HG03095 (cell line): ENCODE measurements around the gene FRMD3.

Source experiments
- ATAC-seq: cut with Tn5 transposase; IDR thresholded peaks from one replicate; pipeline ENCODE4 v1.9.1; 2021; ENCODE audit warnings: moderate library complexity; ENCODE audit not compliant: unreplicated experiment

The FRMD3 gene

GRCh38 chr9:83245979-83246659 lies 292.1 kb downstream of the FRMD3 start:
- ATAC-seq = no peak

DNA sequence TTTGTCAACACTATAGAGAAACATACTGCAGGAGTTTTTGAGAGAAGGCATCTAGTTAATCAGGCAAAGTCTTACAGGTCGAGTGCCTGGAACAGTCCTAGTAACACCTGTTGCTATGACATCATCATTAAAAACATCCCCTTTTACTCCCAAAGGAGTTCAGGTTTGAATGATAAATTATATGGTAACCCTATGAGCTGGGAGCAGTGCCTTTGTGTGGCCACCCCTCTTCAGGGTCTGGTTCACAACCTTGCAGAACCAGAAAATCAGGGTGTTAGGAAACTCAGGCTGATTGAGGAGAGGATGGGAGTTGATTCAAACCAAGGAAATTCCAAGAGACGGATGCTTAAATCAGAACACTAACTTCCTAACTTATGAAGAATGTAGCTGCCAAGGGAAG lies 296.1 kb downstream of the FRMD3 start:
- ATAC-seq = no peak

DNA sequence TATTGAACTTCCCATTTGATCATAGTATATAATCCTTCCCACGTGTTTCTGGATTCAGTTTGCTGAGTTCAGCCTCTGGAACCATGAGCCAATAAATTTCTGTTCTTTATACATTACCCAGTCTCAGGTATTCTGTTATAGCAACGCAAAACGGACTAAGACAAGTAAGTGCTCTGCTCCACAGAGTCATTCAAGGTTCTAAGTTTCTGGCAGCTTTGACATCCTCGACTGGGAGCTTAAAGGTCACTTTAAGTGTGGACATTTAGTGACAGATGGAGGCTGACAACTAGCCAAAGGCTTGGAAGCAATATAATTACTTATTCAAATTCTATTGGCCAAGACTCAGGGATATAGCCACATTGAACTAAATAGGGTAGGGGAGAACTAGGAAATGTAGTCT lies 297.5 kb downstream of the FRMD3 start:
- no peak for ATAC-seq

GRCh38 chr9:83239747-83240146 lies 298.5 kb downstream of the FRMD3 start:
- no peak for ATAC-seq

GRCh38 chr9:83238871-83239640 lies 299.1 kb downstream of the FRMD3 start:
- ATAC-seq = no peak

- ATAC-seq = no peak
These were observed 302.0 kb downstream of the FRMD3 start for GRCh38 chr9:83236029-83236696.

DNA sequence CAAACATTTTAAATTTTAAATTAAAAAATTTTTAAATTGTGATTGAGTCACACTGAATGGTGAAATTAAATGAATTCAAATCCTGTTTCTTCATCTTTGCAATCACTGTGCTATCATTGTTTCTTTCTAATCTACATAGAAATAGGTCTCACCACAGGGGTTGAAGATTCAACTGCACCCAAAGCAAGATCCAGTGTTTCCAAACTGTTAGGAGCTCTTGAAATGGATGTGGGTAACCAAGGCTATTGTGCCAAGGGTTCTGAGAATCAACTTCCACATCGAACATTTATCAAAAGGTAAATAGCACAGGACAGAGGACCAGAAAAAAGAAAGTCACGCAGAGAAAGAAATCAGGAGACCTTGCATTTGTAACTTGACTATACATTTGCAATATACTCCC lies 302.7 kb downstream of the FRMD3 start:
- ATAC-seq = no peak

DNA sequence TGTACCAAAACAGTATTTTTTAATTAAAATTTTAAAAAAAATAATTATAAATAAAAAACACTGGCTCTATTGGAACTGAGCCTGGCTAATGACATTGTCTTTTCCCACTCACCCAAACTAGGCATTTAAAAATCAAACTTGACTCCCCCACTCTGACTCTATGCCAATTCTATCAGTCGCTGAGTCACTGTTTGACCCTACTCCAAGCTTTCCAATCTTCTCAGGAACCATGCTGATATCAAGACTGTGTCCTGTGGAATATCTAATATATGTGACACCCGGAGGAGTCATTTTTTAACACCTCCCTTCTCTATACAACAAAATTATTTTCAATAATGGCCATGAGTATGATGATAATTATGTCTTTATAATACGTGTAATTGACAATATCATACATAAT lies 303.7 kb downstream of the FRMD3 start:
- ATAC-seq = no peak

DNA sequence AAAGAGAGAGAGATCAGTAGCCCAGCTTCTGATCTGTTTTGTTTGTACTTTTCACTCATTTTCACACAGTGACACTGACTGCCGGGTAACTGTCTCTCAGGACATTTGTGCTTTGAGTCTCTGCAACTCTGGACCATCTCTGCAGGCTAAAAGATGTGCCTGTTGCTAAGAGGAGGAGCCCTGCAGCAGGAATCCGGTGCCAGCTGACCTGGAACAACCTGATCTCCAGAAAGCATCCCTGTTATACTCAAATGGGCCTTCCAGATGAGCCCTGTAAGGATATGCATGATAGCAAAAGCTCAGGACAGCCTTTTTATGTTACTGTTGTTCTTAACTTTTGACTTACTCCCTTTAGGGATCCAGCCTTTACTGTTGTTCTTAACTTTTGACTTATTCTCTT lies 304.6 kb downstream of the FRMD3 start:
- ATAC-seq = no peak

DNA sequence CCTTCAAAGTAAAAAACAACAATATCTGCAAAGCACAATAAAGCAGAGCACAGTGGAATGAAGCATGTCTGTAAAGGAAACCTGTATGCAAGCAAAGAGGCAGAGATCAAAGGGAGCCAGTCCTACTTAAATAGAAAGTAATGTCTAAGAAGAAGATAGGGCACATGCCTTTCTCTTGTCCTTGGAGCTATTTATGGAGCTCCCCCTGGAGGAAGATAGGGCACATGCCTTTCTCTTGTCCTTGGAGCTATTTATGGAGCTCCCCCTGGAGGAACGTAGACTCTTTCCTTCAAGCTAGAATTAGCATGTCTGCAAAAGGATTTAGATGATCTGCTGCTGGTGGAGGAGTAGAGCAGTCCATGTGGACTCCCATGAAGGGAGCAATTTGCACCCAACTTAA lies 307.2 kb downstream of the FRMD3 start:
- no peak for ATAC-seq

DNA sequence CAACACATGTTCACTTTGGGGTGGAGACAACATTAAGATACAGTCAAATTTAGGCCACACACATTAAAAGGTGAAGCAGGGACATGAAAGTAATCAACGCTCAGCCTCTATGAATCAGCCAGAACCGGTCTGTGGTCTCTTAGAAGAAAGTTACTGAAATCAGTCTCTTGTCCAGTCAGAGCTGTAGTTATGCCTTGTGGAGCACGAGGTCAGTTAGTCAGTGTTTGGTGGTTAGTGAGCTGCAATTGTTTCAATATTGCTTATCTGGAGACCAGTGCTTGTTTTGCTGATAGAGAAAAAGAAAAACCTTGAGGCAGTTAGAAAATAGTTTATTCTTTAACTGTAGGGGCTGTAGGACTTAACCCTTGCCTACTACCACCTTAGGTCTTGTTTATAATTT lies 317.5 kb downstream of the FRMD3 start:
- peak; percentile 97 for ATAC-seq

GRCh38 chr9:83219924-83220438 lies 318.2 kb downstream of the FRMD3 start:
- ATAC-seq = no peak

DNA sequence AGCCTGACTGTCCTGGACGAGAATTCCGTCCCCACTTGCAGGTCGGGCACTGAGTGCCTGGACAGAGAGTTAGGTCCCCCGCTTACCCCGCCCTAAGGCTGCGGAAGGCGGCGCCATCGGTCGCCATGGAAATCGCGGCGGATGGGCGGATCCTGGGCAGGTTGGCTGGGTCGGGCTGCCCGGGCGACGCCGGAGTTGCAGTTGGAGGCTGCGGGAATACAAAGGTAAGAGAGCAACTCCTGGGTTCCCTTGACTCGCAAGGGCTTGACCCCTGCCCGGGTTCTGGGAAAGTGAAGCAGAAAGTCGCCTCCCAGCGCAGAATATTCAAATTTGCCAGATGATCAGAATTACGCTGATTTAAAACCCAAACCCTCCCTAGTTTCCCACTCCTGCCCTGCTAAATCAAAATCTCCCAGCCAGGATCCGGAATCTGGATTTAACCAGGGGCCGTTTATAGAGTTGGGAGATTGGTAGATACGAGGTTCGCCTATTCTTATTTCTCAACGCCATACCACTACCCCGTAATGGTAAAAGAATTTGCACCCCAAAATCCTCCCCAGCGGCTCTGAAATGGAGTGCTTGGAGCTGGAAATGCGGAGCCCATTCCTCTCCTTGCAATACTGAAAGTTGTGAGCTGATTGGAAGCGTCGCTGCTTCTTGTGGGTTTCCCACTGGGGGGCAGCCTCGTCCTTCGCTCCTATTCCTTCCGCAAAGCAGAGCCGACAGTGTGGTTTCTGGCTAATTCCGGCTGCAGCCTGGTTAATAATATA lies 318.9 kb downstream of the FRMD3 start:
- peak; percentile 41 for ATAC-seq

- ATAC-seq = no peak
These were observed 319.6 kb downstream of the FRMD3 start for GRCh38 chr9:83218411-83219090.

DNA sequence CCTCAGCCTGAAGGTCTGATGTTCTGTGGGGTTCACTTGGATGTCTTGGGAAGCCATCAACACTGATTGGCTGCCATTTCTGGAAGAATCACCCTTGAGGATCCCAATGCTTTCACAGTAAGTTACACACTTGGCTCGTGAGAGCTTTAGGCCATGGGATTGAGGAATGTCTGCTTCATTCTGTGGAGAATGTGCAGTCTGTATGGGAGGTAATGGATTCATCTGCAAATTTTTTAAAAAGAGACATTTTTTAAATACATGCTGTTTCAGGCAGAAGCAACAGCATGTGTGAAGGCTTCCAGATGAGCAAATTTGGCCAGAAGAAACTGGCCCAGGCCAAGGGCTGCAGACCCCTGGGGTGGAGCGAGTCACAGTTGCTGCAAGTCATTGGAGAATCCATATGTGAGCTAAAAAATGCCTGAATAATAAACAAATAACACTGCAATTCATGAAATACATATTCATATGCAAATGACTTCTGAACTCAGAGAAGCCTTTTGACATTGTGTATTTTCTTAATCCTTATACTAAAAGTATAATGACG lies 328.9 kb downstream of the FRMD3 start:
- ATAC-seq = no peak

DNA sequence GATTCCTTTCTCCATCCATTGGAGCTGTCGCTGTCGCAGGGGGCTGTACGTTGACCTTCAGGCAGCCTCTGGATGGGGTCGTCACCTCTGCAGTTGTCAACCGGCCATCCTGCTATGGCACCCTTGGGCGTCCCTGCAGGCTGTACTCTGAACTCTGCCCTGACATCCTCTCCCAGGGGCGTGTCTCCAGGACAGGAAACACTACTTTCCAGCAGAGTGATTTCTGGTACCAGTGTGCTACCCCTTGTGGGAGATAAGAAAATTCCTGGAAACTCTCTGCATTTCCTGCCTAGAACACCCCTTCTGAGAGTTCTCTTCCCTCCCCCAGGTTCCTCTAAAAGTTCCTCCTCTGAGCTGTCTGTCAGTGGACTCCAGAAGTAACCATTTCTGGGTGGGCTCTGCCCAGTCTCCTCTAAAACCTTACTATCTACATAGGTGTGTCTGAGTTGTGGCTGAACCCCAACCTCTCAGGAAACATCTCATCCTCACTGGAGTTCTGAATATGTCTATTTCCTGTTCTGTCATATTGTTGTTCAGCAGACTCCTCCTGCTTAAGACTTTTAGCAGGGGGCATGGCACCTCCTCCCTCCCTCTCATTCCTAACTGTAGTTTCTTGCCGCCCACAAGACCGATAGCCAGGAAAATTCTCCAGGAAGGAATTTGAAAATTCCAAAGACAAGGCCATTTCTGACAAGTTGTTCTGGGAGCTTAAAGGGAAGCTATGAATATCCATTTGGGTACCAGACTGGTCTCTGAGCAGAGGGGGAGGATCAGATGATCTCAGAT lies 329.9 kb downstream of the FRMD3 start:
- ATAC-seq = no peak

DNA sequence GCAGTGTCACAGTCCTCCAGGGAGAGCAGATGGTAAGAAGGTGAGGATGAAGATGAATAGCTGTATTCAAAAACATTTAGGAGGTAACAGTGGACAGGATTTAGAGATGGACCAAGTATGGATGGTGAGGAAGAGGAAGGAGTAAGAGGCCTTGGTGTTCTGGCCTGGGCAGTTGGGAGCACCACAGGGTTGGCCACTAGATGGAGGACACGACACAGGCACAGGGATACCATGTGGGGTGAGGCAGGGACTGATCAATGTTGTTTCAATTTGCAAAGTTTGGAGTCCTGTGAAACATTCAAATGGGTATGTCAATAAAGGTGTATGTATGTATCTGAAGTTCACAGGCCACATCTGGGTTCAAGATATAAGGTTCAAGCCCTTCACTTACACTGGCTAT lies 334.2 kb downstream of the FRMD3 start:
- ATAC-seq = no peak

- no peak for ATAC-seq
These were observed 337.7 kb downstream of the FRMD3 start for GRCh38 chr9:83200531-83200930.

DNA sequence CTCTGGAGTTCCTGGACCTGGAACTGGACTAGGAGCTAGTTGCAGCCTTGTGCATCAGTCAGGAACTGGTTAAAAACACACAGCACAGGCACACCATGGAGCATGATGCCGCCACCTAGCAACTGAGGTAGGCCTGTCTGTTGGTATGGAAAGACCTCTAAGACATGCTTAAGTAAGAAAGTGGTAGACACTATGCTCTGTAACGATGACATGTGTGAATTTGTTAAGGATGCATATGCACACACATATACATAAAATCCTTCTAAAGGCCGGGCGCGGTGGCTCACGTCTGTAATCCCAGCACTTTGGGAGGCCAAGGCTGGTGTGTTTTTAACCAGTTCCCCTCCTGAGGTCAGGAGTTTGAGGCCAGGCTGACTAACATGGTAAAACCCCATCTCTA lies 338.4 kb downstream of the FRMD3 start:
- no peak for ATAC-seq
